Stimulated activated CD8-positive, alpha-beta memory T cell treated with anti-CD3 and anti-CD28 coated beads, Interleukin-15, amount 100 ng/mL, for 4 hours (primary cell): Measurements from ENCODE around the gene SEPTIN7.

Experiments
- DNase-seq, 2 donors: peaks; one replicate each; pipeline ENCODE4 v3.0.0-alpha.2; 2020; ENCODE audit warnings: low read depth in 2 of 2

The SEPTIN7 gene

GRCh38 chr7:35839860-35840854 is 39.3 kb downstream of the SEPTIN7 start:
- no peak for DNase-seq

- DNase-seq: no peak
Measured at GRCh38 chr7:35846816-35847412, 46.1 kb downstream of the SEPTIN7 start.

- DNase-seq: no peak
Measured at GRCh38 chr7:35848725-35849124, 47.9 kb downstream of the SEPTIN7 start.

- DNase-seq: no peak
Measured at GRCh38 chr7:35849158-35849831, 48.4 kb downstream of the SEPTIN7 start.

GRCh38 chr7:35849954-35850353 is 49.1 kb downstream of the SEPTIN7 start:
- no peak for DNase-seq
